ENCODE measurements around the gene HERPUD1. TPM values are rescaled to one million over a fixed set of nuclear protein-coding genes. Genes with fewer than 3 reads are reported as not detected.

The HERPUD1 gene
- total RNA-seq, 2 experiments from 2014 or later: 217 to 227 TPM

- peak overlapping the region; percentile 52 for H3K4me3 Mint-ChIP-seq
- peaks cover 31% of the 10 kb centered on the region for H3K4me1 ChIP-seq (ENCODE audit: insufficient read depth, low read length)
These were observed 6.9 kb downstream of the HERPUD1 start for GRCh38 chr16:56938664-56939513.

GRCh38 chr16:56939801-56940200, 7.9 kb downstream of the HERPUD1 start:
- Mint-ChIP-seq H3K36me3 (ENCODE audit: low read depth) (peaks cover 97% of the 10 kb centered on the region), H3K4me3 (no peak overlapping the region), H3K4me1 (ENCODE audit: low read depth) (peaks cover 46% of the 10 kb centered on the region), H3K27ac (peak overlapping the region; percentile 80), H3K9me3 (no peaks in the 10 kb centered on the region), H3K27me3 (no peaks in the 10 kb centered on the region)
- no peak for TF ChIP-seq CTCF (IDR thresholded peaks at IDR 0.05)
- H3K9me3 ChIP-seq (ENCODE audit: control insufficient read depth in 1 of 2, insufficient read depth in 1 of 2, low read length in 2 of 2): no peaks in the 10 kb centered on the region
- no peak overlapping the region for H3K27ac ChIP-seq (ENCODE audit: low read depth in 1 of 2, low read length in 2 of 2)
- H3K36me3 ChIP-seq (ENCODE audit: insufficient read depth, low read length): peaks cover 96% of the 10 kb centered on the region
- DNase-seq: no peak
- POLR2A ChIA-PET: interaction anchor here (1.2 kb wide), 1 partner anchor 8 kb away, joined by 4 read pairs; the partner anchor contains the start of gene HERPUD1
- H3K4me3 ChIP-seq (ENCODE audit: low read length): no peak overlapping the region
- peaks cover 30% of the 10 kb centered on the region for H3K4me1 ChIP-seq (ENCODE audit: insufficient read depth, low read length)
- no peak for ATAC-seq (ENCODE audit: poor library complexity)
- CTCF ChIA-PET: no interaction called here
- H3K27me3 ChIP-seq (ENCODE audit: control insufficient read depth in 1 of 2, insufficient read depth in 2 of 2, low read length in 2 of 2): no peaks in the 10 kb centered on the region
- intact Hi-C loops (cut with DNase I, micrococcal nuclease): loop anchor here in 1 of 2 experiments (10.0 kb wide), 4 partner anchors 215 to 795 kb away; partner anchors contain the start of genes KATNB1, POLR2C, PSME3IP1 and RSPRY1

More at GRCh38 chr16:56938664-56939513, 6.9 kb downstream of the HERPUD1 start:
- ATAC-seq (ENCODE audit: poor library complexity) (peak; percentile 81), DNase-seq (peak in 6 of 14 experiments; percentile 10 to 71 (median 46))
- H3K36me3 Mint-ChIP-seq (ENCODE audit: low read depth): peaks cover 97% of the 10 kb centered on the region
- Histone ChIP-seq H3K36me3 (ENCODE audit: insufficient read depth, low read length) (peaks cover 92% of the 10 kb centered on the region), H3K9me3 (ENCODE audit: control insufficient read depth in 1 of 2, insufficient read depth in 1 of 2, low read length in 2 of 2) (no peaks in the 10 kb centered on the region), H3K27me3 (ENCODE audit: control insufficient read depth in 1 of 2, insufficient read depth in 2 of 2, low read length in 2 of 2) (no peaks in the 10 kb centered on the region), H3K27ac (ENCODE audit: low read depth in 1 of 2, low read length in 2 of 2) (no peak overlapping the region), H3K4me3 (ENCODE audit: low read length) (no peak overlapping the region)
- peak overlapping the region; percentile 80 for H3K27ac Mint-ChIP-seq
- TF ChIP-seq CTCF (IDR thresholded peaks at IDR 0.05): no peak
- no peaks in the 10 kb centered on the region for H3K27me3 Mint-ChIP-seq
- intact Hi-C loops (cut with DNase I, micrococcal nuclease): loop anchor here in 1 of 2 experiments (10.0 kb wide), 4 partner anchors 214 to 796 kb away; partner anchors contain the start of genes KATNB1, POLR2C, PSME3IP1 and RSPRY1
- CTCF ChIA-PET: no interaction called here
- no peaks in the 10 kb centered on the region for H3K9me3 Mint-ChIP-seq
- H3K4me1 Mint-ChIP-seq (ENCODE audit: low read depth): peaks cover 55% of the 10 kb centered on the region
- POLR2A ChIA-PET: interaction anchor here (1.2 to 2.1 kb wide), 2 partner anchors 7 to 9 kb away, joined by 4 to 5 read pairs; partner anchors contain the start of gene HERPUD1

- ATAC-seq (ENCODE audit: poor library complexity) (no peak), DNase-seq (no peak)
- Histone ChIP-seq H3K36me3 (ENCODE audit: insufficient read depth, low read length) (peaks cover 94% of the 10 kb centered on the region), H3K4me3 (ENCODE audit: low read length) (no peak overlapping the region), H3K4me1 (ENCODE audit: insufficient read depth, low read length) (peaks cover 22% of the 10 kb centered on the region), H3K27me3 (ENCODE audit: control insufficient read depth in 1 of 2, insufficient read depth in 2 of 2, low read length in 2 of 2) (no peaks in the 10 kb centered on the region), H3K27ac (ENCODE audit: low read depth in 1 of 2, low read length in 2 of 2) (no peak overlapping the region), H3K9me3 (ENCODE audit: control insufficient read depth in 1 of 2, insufficient read depth in 1 of 2, low read length in 2 of 2) (no peaks in the 10 kb centered on the region)
- intact Hi-C loops (cut with DNase I, micrococcal nuclease): no loop called here
- Mint-ChIP-seq H3K4me1 (ENCODE audit: low read depth) (peaks cover 34% of the 10 kb centered on the region), H3K9me3 (no peaks in the 10 kb centered on the region), H3K36me3 (ENCODE audit: low read depth) (peaks cover 88% of the 10 kb centered on the region), H3K27me3 (no peaks in the 10 kb centered on the region), H3K27ac (no peak overlapping the region), H3K4me3 (no peak overlapping the region)
- no peak for TF ChIP-seq CTCF (IDR thresholded peaks at IDR 0.05)
- CTCF ChIA-PET: no interaction called here
- POLR2A ChIA-PET: interaction anchor here (0.7 to 7.5 kb wide), 4 partner anchors 8 to 100 kb away, joined by 3 to 51 read pairs (median 3); partner anchors contain the start of gene HERPUD1
These were observed 9.2 kb downstream of the HERPUD1 start for GRCh38 chr16:56941092-56941491.

All from CD4-positive, alpha-beta T cell (primary cell).